Mononuclear cell (primary cell): ENCODE results near the gene MAPKAP1. TPM values are rescaled to one million over a fixed set of nuclear protein-coding genes. Genes with fewer than 3 reads are reported as not detected.
"Not testable (repeated sequence)": the region's sequence is repeated elsewhere in the genome, so short reads cannot be mapped to it uniquely, and the experiment has no call there.

Experiments used
- H3K27me3 ChIP-seq: 2 replicates; pipeline ENCODE4 v1.6.0; 2011; ENCODE audit warnings: low read length, control low read depth; ENCODE audit not compliant: insufficient read depth
- H3K4me1 ChIP-seq: 2 replicates; pipeline ENCODE4 v1.5.1; 2011; ENCODE audit warnings: mild to moderate bottlenecking, low read length, control low read depth; ENCODE audit not compliant: insufficient read depth
- H3K4me3 ChIP-seq: 2 replicates; pipeline ENCODE4 v1.5.1; 2011; ENCODE audit warnings: mild to moderate bottlenecking, low read length, moderate library complexity
- H3K9me3 ChIP-seq: 2 replicates; pipeline ENCODE4 v1.5.1; 2011; ENCODE audit warnings: low read depth, mild to moderate bottlenecking, control low read depth, low read length
- total RNA-seq: library from RNA; depleted of rRNA; stranded (reverse); fragments of >200 nt; gene quantifications from one replicate; pipeline ENCODE4 v1.2.3, GENCODE V29; 2012

The MAPKAP1 gene
- total RNA-seq, 1 donor = 41.0 TPM

GRCh38 chr9:125407974-125408900 is 298.8 kb downstream of the MAPKAP1 start:
- H3K27me3 ChIP-seq = peaks cover 7% of the 10 kb centered on the region
- H3K4me3 ChIP-seq = peak overlapping the region; percentile 29
- peaks cover 11% of the 10 kb centered on the region for H3K4me1 ChIP-seq
- H3K9me3 ChIP-seq = no peaks in the 10 kb centered on the region

GRCh38 chr9:125407432-125407973 is 299.5 kb downstream of the MAPKAP1 start:
- Histone ChIP-seq H3K4me3 (no peak overlapping the region), H3K27me3 (peaks cover 7% of the 10 kb centered on the region), H3K9me3 (no peaks in the 10 kb centered on the region), H3K4me1 (peaks cover 11% of the 10 kb centered on the region)

- no peaks in the 10 kb centered on the region for H3K9me3 ChIP-seq
- no peak overlapping the region for H3K4me3 ChIP-seq
- peaks cover 11% of the 10 kb centered on the region for H3K4me1 ChIP-seq
- peaks cover 7% of the 10 kb centered on the region for H3K27me3 ChIP-seq
Measured at GRCh38 chr9:125406810-125407087, 300.3 kb downstream of the MAPKAP1 start.

- Histone ChIP-seq H3K4me1 (peaks cover 11% of the 10 kb centered on the region), H3K4me3 (no peak overlapping the region), H3K9me3 (no peaks in the 10 kb centered on the region), H3K27me3 (peaks cover 7% of the 10 kb centered on the region)
Measured at GRCh38 chr9:125405938-125406809, 300.8 kb downstream of the MAPKAP1 start.

- Histone ChIP-seq H3K9me3 (no peaks in the 10 kb centered on the region), H3K27me3 (peaks cover 7% of the 10 kb centered on the region), H3K4me1 (peaks cover 11% of the 10 kb centered on the region), H3K4me3 (no peak overlapping the region)
Measured at GRCh38 chr9:125404733-125405132, 302.3 kb downstream of the MAPKAP1 start.

GRCh38 chr9:125400725-125401716 is 306.0 kb downstream of the MAPKAP1 start:
- H3K4me1 ChIP-seq = no peaks in the 10 kb centered on the region
- no peak overlapping the region for H3K4me3 ChIP-seq
- no peaks in the 10 kb centered on the region for H3K27me3 ChIP-seq
- H3K9me3 ChIP-seq = no peaks in the 10 kb centered on the region

GRCh38 chr9:125400232-125400631 is 306.8 kb downstream of the MAPKAP1 start:
- H3K4me3 ChIP-seq, H3K4me1 ChIP-seq, H3K27me3 ChIP-seq, H3K9me3 ChIP-seq: not testable (repeated sequence)

GRCh38 chr9:125399666-125400065 is 307.3 kb downstream of the MAPKAP1 start:
- H3K27me3 ChIP-seq = no peaks in the 10 kb centered on the region
- no peaks in the 10 kb centered on the region for H3K4me1 ChIP-seq
- no peak overlapping the region for H3K4me3 ChIP-seq
- no peaks in the 10 kb centered on the region for H3K9me3 ChIP-seq

- Histone ChIP-seq H3K4me3 (no peak overlapping the region), H3K4me1 (no peaks in the 10 kb centered on the region), H3K27me3 (no peaks in the 10 kb centered on the region), H3K9me3 (no peaks in the 10 kb centered on the region)
Measured at GRCh38 chr9:125399165-125399564, 307.8 kb downstream of the MAPKAP1 start.

GRCh38 chr9:125398243-125398642 is 308.8 kb downstream of the MAPKAP1 start:
- Histone ChIP-seq H3K4me1 (no peaks in the 10 kb centered on the region), H3K4me3 (no peak overlapping the region), H3K27me3 (no peaks in the 10 kb centered on the region), H3K9me3 (no peaks in the 10 kb centered on the region)

GRCh38 chr9:125397736-125398135 is 309.3 kb downstream of the MAPKAP1 start:
- no peaks in the 10 kb centered on the region for H3K27me3 ChIP-seq
- H3K4me3 ChIP-seq = no peak overlapping the region
- H3K4me1 ChIP-seq = no peaks in the 10 kb centered on the region
- H3K9me3 ChIP-seq = no peaks in the 10 kb centered on the region

GRCh38 chr9:125396799-125397198 is 310.2 kb downstream of the MAPKAP1 start:
- Histone ChIP-seq H3K4me1 (no peaks in the 10 kb centered on the region), H3K4me3 (no peak overlapping the region), H3K27me3 (no peaks in the 10 kb centered on the region), H3K9me3 (no peaks in the 10 kb centered on the region)

GRCh38 chr9:125393426-125393825 is 313.6 kb downstream of the MAPKAP1 start:
- no peaks in the 10 kb centered on the region for H3K9me3 ChIP-seq
- H3K27me3 ChIP-seq = no peaks in the 10 kb centered on the region
- H3K4me3 ChIP-seq = no peak overlapping the region
- H3K4me1 ChIP-seq = no peaks in the 10 kb centered on the region

GRCh38 chr9:125391704-125392103 is 315.3 kb downstream of the MAPKAP1 start:
- no peaks in the 10 kb centered on the region for H3K9me3 ChIP-seq
- H3K4me3 ChIP-seq = no peak overlapping the region
- no peaks in the 10 kb centered on the region for H3K27me3 ChIP-seq
- no peaks in the 10 kb centered on the region for H3K4me1 ChIP-seq
